HG03045 (cell line): Measurements from ENCODE around the gene RBMS3.
"Not testable (repeated sequence)": the region's sequence is repeated elsewhere in the genome, so short reads cannot be mapped to it uniquely, and the experiment has no call there.

Experiments used
- ATAC-seq: cut with Tn5 transposase; IDR thresholded peaks from one replicate; pipeline ENCODE4 v1.9.1; 2021; ENCODE audit warnings: mild to moderate bottlenecking, moderate library complexity; ENCODE audit not compliant: unreplicated experiment

RBMS3 gene

DNA sequence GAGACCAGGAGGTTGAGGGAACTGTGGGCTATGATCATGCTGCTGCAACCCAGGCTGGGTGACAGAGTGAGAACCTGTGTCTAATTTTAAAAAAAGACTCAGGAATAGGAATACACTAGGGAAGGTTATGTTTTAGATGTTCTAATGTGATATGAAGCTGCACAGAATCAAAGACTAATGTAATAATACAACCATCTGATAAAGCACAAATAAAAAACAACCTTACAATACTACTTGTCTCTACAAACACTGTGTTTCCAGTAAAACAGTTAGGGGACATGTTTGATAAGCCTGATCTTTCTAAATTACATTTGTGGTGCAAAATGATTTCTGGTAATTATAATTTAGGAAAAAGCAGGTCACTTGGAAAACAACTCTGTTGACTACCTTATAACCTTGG is 56.7 kb downstream of the RBMS3 start:
- ATAC-seq: no peak

- no peak for ATAC-seq
Measured at GRCh38 chr3:29338377-29338776, 57.5 kb downstream of the RBMS3 start.

- no peak for ATAC-seq
Measured at GRCh38 chr3:29339016-29339833, 58.4 kb downstream of the RBMS3 start.

DNA sequence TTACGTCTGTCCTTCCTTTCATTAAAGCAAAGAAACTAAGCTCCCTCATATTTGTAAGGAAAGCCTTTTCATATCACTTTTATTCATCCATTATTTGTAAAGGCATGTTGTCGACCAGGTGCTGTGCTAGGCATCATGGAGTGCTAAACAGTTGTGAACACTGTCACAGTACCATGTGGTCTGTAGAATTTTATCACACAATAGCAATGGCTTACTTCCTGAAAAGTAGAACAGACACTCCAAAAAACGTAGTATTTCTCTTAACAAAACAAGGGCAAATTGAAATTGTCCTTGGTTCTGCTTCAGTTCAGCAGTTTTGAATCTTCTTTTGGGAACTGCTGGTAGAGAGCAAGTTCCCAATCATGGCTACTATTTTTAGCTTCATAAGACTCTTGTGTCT is 63.3 kb downstream of the RBMS3 start:
- no peak for ATAC-seq

DNA sequence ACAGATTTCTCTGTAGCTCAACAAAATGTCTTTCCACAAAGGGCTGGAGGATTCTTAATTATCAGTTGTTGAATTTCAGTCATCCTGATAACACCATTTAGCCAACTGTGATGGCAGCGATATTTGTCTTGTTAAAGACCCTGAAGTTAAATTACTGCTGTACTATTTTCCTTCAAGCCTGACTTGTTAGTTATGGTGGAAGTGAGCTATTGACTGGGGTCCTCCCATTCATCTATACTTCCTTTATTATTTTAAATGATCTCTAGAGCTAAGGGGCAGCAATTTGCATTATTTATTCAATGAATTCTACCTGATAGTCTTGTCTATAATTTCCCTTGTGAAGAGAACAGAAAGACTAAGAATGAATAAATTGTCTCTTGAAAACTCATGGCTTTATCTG is 64.1 kb downstream of the RBMS3 start:
- no peak for ATAC-seq

DNA sequence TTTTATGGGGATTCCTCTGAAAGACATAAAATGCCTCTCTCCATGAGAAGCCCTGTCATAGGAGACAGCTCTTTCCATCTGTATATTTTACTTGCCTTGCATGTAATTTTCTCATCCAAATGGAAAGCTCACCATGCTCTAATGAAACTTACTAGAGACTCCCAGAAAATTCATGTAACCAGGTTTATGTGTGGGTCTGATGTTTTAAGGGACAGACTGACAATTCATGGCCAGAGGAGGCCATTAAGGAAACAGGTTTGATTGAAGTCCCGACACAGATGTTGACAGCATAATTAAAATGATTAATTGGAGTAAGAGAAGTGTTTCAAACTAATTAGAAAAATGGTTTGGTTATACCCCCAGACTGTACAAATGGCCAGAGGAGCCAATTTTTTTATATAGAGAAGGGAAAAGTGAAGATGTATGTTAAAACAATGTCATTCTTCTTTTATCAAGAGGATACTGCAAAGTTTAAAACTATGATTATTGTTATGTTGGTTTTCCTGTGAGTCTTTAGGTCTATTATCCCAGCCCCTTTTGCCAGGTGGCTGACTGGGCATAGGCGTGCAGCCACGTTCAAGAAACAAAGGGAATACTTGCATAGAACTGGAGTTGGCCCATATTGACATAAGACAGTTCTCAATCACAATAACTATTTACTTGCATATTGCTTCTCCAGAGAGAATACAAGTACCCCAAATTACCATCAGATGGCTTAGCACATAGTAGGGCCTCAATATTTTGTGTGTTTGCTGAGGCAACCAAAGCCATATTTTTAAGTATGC is 64.8 kb downstream of the RBMS3 start:
- ATAC-seq: no peak

GRCh38 chr3:29346828-29347227 is 66.0 kb downstream of the RBMS3 start:
- ATAC-seq: no peak

DNA sequence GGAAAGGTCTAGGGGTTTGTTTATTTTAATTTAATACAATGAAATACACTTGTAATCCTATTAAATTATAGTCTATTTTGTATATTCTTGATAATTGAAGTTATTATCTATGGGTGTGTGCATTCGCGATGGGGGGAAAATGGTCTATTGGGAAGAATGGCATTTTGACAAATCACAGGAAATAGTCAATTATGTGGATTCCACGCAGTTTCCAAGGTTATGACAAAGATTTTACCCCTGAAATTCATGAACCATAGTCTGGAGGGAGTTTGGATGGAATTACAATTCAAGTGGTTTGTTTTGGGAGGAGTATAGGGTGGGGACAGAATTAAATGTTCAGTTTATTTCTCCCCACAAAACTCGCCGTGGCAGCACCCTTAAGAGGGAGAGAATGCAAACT is 66.5 kb downstream of the RBMS3 start:
- no peak for ATAC-seq

DNA sequence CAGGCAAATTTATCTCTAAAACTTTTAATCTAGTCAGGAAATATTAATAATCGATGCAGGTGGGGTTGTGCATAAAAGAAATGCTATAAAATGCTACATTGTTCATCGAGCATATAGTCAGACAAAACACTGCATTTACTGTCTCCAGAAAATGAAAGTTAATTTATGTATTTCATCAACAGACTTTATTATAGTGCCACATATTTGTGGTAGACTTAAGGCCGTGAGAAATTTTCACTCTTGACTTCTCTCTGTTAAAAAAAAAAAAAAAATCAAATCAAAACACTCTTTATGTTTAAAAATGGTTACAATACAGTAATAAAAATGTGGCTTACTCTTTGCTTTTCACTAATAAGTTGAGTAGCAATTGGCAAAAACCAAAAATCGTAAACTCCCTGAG is 67.4 kb downstream of the RBMS3 start:
- no peak for ATAC-seq

- no peak for ATAC-seq
Measured at GRCh38 chr3:29349049-29349448, 68.2 kb downstream of the RBMS3 start.

DNA sequence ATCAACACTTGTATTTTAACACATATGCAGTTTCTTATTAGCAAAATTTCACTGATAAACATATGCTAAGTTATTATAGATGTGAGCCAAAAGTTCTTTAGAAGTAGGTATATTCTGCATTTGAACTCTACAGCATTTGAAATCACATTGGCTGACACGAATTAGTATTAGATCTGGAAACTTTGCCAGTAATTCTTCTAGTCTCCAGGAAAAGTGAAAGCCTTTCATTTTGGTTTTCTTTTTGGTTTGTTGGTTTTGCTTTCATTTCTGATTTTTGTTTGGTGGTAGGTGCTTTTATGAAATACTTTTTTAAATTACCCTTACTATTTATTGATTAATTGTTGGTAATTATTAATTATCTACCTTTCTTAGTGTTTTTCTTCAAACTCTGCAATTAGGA is 72.9 kb downstream of the RBMS3 start:
- no peak for ATAC-seq

GRCh38 chr3:29354894-29355293 is 74.0 kb downstream of the RBMS3 start:
- ATAC-seq: no peak

DNA sequence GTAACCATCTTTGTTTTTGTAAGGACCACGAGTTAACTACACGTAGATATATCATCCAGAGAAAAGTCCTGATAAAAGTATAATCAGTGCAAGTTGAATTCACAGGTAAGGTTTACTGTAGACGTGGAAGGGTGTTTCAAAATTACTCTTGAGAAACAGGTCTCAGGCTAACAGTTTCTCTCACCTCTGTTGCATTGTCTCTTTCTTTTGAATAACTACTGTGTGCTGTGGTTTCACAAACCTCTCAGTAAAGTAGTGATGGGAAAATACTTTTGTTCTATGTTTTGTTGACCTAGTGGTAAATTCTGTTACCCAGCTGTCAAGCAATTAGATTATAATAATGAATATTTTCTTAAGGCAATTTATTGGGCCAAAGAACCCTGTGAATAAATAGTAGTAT is 75.2 kb downstream of the RBMS3 start:
- ATAC-seq: no peak

DNA sequence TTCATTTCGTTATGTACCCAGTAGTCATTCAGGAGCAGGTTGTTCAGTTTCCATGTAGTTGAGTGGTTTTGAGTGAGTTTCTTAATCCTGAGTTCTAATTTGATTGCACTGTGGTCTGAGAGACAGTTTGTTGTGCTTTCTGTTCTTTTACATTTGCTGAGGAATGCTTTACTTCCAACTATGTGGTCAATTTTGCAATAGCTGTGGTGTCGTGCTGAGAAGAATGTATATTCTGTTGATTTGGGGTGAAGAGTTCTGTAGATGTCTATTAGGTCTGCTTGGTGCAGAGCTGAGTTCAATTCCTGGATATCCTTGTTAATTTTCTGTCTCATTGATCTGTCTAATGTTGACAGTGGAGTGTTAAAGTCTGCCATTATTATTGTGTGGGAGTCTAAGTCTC is 79.4 kb downstream of the RBMS3 start:
- not testable (repeated sequence) for ATAC-seq

- ATAC-seq: no peak
Measured at GRCh38 chr3:29363110-29363509, 82.2 kb downstream of the RBMS3 start.

- ATAC-seq: no peak
Measured at GRCh38 chr3:29370021-29370420, 89.2 kb downstream of the RBMS3 start.

DNA sequence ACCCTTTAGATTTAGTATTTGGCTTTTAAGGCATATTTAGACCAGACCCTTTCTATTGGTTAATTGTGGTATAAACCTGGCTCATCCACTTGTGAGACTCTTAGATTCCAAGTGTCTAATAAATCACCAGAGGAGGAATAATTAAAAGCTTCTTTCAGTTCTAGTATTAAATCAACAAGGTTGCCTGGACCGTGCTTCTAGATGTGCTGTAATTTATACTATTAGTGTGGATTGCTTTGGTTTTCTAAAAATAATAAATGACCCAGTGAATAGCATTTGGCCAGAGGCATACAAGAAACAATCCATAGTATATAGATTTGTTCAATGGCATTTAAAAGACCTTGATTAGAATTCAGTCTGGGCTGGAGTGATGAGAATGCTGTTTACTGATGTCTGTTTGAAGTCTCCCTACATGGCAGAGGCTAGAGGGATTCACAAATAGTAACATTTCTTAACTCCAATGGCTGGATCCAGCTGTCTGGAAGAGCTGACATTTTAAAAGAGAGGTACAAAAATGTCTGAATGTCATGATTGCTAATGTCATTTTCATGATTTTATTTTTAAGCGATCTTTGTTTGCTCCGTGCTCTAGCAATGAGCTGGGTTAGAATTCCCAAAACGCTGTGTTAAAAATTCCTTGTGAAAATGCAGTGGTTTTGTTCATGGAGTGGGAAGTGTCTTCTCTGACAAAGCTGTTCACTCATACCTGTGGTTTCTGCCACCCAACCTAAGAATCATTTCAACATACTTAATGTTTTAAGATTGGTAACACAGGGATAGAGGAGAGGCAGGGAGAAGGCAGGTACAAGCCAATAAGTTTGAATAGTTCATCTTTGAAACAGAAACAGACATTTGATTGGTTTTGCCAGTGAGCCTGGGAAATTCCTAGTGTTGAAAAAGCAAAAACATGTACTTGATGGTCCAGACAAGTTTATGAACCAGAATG is 89.9 kb downstream of the RBMS3 start:
- ATAC-seq: no peak

GRCh38 chr3:29373131-29373680 is 92.3 kb downstream of the RBMS3 start:
- ATAC-seq: no peak

DNA sequence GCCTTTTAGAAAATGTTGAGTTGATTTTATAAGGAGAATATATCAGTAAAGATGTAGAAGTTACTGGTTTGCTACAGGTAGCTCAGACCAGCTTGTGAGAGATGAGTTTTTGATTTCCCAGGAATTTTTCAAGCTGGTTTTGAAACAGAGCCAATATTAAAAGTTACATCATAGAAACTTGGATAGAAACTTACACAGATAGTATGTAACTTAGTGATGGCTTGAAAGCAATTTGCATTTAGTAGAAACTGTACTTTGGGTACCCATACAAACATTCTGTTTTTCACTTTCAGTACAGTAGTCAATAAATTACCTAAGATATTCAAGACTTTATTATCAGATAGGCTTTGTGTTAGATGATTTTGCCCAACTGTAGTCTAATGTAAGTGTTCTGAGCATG is 93.4 kb downstream of the RBMS3 start:
- no peak for ATAC-seq

DNA sequence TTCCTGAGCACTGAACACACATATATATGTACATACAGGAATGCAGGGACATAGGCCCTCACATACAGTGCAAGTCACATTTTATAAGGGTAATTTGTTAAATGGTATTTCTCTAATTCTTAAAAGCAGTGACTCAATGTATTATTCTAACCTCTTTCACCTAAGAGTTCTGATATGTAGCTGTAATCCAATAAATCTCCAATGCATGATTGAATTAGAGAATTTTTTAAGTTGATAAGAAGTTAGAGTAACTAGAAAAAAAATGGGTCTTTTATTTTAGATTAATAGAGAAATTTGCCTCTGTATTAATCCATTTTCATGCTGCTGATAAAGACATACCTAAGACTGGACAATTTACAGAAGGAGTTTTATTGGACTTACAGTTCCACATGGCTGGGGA is 98.2 kb downstream of the RBMS3 start:
- no peak for ATAC-seq

DNA sequence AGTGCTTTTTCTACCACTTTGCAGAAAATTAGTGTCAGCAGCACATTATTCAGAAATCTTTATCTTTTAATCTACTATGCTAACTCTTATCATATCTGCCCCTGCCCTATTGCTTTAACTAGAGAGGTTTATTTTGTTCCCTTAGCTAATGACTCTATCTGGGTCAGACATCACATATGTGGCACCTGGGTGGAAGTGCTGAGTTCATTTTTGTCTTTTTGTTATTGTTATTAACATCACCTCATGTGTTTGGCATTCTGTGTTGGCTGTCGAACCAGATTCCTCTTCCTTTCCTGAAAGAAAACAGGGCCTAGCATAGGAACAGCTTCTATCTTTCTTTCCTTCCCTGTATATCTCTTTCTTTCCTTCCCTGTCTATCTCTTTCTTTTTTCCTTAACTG is 100.7 kb downstream of the RBMS3 start:
- no peak for ATAC-seq
